ENCODE measurements around the gene BMPR1A.

DNA sequence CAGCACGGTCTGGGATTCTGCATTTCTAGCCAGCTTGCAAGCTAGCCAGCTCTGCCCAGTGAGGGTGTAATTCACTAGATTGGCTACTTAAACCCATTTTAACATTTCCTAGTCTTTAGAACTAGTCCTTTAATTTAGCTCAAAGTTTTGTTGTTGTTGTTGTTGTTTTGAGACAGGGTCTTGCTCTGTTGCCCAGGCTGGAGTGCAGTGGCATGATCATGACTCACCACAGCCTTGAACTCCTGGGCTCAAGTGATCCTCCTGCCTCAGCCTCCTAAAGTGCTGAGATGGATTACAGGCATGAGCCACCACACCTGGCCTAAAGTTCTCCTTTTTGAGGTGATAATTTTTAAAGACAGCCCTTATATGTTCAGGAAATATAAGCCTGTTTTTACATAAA is 94.1 kb downstream of the BMPR1A start:
- TF ChIP-seq, protein P1, sequence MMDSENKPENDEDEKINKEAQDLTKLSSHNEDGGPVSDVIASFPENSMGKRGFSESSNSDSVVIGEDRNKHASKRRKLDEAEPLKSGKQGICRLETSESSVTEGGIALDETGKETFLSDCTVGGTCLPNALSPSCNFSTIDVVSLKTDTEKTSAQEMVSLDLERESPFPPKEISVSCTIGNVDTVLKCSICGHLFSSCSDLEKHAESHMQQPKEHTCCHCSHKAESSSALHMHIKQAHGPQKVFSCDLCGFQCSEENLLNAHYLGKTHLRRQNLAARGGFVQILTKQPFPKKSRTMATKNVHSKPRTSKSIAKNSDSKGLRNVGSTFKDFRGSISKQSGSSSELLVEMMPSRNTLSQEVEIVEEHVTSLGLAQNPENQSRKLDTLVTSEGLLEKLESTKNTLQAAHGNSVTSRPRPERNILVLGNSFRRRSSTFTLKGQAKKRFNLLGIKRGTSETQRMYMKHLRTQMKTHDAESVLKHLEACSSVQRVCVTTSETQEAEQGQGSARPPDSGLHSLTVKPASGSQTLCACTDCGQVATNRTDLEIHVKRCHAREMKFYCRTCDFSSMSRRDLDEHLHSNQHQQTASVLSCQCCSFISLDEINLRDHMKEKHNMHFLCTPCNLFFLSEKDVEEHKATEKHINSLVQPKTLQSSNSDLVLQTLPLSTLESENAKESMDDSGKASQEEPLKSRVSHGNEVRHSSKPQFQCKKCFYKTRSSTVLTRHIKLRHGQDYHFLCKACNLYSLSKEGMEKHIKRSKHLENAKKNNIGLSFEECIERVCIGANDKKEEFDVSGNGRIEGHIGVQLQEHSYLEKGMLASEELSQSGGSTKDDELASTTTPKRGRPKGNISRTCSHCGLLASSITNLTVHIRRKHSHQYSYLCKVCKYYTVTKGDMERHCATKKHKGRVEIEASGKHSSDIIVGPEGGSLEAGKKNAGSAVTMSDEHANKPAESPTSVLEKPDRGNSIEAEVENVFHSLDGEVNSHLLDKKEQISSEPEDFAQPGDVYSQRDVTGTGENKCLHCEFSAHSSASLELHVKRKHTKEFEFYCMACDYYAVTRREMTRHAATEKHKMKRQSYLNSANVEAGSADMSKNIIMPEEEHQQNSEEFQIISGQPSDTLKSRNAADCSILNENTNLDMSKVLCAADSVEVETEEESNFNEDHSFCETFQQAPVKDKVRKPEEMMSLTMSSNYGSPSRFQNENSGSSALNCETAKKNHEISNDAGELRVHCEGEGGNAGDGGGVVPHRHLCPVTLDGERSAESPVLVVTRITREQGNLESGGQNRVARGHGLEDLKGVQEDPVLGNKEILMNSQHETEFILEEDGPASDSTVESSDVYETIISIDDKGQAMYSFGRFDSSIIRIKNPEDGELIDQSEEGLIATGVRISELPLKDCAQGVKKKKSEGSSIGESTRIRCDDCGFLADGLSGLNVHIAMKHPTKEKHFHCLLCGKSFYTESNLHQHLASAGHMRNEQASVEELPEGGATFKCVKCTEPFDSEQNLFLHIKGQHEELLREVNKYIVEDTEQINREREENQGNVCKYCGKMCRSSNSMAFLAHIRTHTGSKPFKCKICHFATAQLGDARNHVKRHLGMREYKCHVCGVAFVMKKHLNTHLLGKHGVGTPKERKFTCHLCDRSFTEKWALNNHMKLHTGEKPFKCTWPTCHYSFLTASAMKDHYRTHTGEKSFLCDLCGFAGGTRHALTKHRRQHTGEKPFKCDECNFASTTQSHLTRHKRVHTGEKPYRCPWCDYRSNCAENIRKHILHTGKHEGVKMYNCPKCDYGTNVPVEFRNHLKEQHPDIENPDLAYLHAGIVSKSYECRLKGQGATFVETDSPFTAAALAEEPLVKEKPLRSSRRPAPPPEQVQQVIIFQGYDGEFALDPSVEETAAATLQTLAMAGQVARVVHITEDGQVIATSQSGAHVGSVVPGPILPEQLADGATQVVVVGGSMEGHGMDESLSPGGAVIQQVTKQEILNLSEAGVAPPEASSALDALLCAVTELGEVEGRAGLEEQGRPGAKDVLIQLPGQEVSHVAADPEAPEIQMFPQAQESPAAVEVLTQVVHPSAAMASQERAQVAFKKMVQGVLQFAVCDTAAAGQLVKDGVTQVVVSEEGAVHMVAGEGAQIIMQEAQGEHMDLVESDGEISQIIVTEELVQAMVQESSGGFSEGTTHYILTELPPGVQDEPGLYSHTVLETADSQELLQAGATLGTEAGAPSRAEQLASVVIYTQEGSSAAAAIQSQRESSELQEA (CRISPR knock-in tag; IDR thresholded peaks at IDR 0.05; ENCODE audit: not compliant biosample characterization): no peak
- TF ChIP-seq HIVEP1 (CRISPR knock-in tag; IDR thresholded peaks at IDR 0.05) (no peak), POLR2AphosphoS2 (IDR thresholded peaks at IDR 0.05; ENCODE audit: low read depth, low read length) (no peak), FOXK2 (IDR thresholded peaks at IDR 0.05) (no peak), CAMTA2 (CRISPR knock-in tag; IDR thresholded peaks at IDR 0.05; ENCODE audit: borderline replicate concordance) (no peak), POLR2AphosphoS5 (IDR thresholded peaks at IDR 0.05; ENCODE audit: low read depth, low read length) (no peak), TAF1 (CRISPR knock-in tag; IDR thresholded peaks at IDR 0.05) (no peak), ZNF253 (CRISPR knock-in tag; IDR thresholded peaks at IDR 0.05; ENCODE audit: borderline replicate concordance) (no peak)

Measured in HepG2 (cell line).